ENCODE data around the gene PRSS48. TPM values are rescaled to one million over a fixed set of nuclear protein-coding genes. Genes with fewer than 3 reads are reported as not detected.

PRSS48 gene
- total RNA-seq = not detected in 2 replicates
- long read RNA-seq = 0 reads

GRCh38 chr4:151276787-151277562, at the start of gene PRSS48:
Gene PRSS48 (plus strand): TSS chr4:151277161. CDS start chr4:151277173, 12 bp downstream.
- DNase-seq (ENCODE audit: low spot score, unreplicated experiment) = peak; percentile 40
- H3K9me3 Mint-ChIP-seq (ENCODE audit: low read depth) = no peaks in the 10 kb centered on the region
- peaks cover 8% of the 10 kb centered on the region for H3K4me1 Mint-ChIP-seq (ENCODE audit: low read depth)
- H3K36me3 Mint-ChIP-seq (ENCODE audit: insufficient read depth) = no peaks in the 10 kb centered on the region
- no peak within 1 kb of the TSS for H3K4me3 Mint-ChIP-seq (ENCODE audit: low read depth)
- TF ChIP-seq CTCF (IDR thresholded peaks at IDR 0.05; ENCODE audit: unreplicated experiment) = peak; percentile 84
- no peaks in the 10 kb centered on the region for H3K27me3 Mint-ChIP-seq
- H3K27ac Mint-ChIP-seq = no peak within 1 kb of the TSS

GRCh38 chr4:151227172-151227571, 49.8 kb upstream of the PRSS48 start:
- Mint-ChIP-seq H3K4me1 (ENCODE audit: low read depth) (peaks cover 3% of the 10 kb centered on the region), H3K4me3 (ENCODE audit: low read depth) (no peak overlapping the region), H3K9me3 (ENCODE audit: low read depth) (no peaks in the 10 kb centered on the region), H3K36me3 (ENCODE audit: insufficient read depth) (peaks cover 8% of the 10 kb centered on the region), H3K27me3 (no peaks in the 10 kb centered on the region), H3K27ac (no peak overlapping the region)
- no peak for DNase-seq (ENCODE audit: low spot score, unreplicated experiment)
- no peak for TF ChIP-seq CTCF (IDR thresholded peaks at IDR 0.05; ENCODE audit: unreplicated experiment)

- no peak overlapping the region for H3K4me3 Mint-ChIP-seq (ENCODE audit: low read depth)
- H3K27ac Mint-ChIP-seq = no peak overlapping the region
- no peak for TF ChIP-seq CTCF (IDR thresholded peaks at IDR 0.05; ENCODE audit: unreplicated experiment)
- H3K9me3 Mint-ChIP-seq (ENCODE audit: low read depth) = no peaks in the 10 kb centered on the region
- H3K4me1 Mint-ChIP-seq (ENCODE audit: low read depth) = peaks cover 3% of the 10 kb centered on the region
- no peaks in the 10 kb centered on the region for H3K27me3 Mint-ChIP-seq
- H3K36me3 Mint-ChIP-seq (ENCODE audit: insufficient read depth) = peaks cover 8% of the 10 kb centered on the region
- DNase-seq (ENCODE audit: low spot score, unreplicated experiment) = no peak
Observed at GRCh38 chr4:151227731-151228130, 49.2 kb upstream of the PRSS48 start.

GRCh38 chr4:151228189-151229119, 48.5 kb upstream of the PRSS48 start:
- H3K36me3 Mint-ChIP-seq (ENCODE audit: insufficient read depth) = peaks cover 8% of the 10 kb centered on the region
- no peaks in the 10 kb centered on the region for H3K9me3 Mint-ChIP-seq (ENCODE audit: low read depth)
- H3K4me3 Mint-ChIP-seq (ENCODE audit: low read depth) = no peak overlapping the region
- H3K27me3 Mint-ChIP-seq = no peaks in the 10 kb centered on the region
- TF ChIP-seq CTCF (IDR thresholded peaks at IDR 0.05; ENCODE audit: unreplicated experiment) = no peak
- no peak overlapping the region for H3K27ac Mint-ChIP-seq
- peaks cover 3% of the 10 kb centered on the region for H3K4me1 Mint-ChIP-seq (ENCODE audit: low read depth)
- no peak for DNase-seq (ENCODE audit: low spot score, unreplicated experiment)

- DNase-seq (ENCODE audit: low spot score, unreplicated experiment) = no peak
- H3K27ac Mint-ChIP-seq = no peak overlapping the region
- peaks cover 2% of the 10 kb centered on the region for H3K4me1 Mint-ChIP-seq (ENCODE audit: low read depth)
- peaks cover 8% of the 10 kb centered on the region for H3K36me3 Mint-ChIP-seq (ENCODE audit: insufficient read depth)
- no peaks in the 10 kb centered on the region for H3K9me3 Mint-ChIP-seq (ENCODE audit: low read depth)
- TF ChIP-seq CTCF (IDR thresholded peaks at IDR 0.05; ENCODE audit: unreplicated experiment) = no peak
- H3K27me3 Mint-ChIP-seq = no peaks in the 10 kb centered on the region
- H3K4me3 Mint-ChIP-seq (ENCODE audit: low read depth) = no peak overlapping the region
Observed at GRCh38 chr4:151231915-151232595, 44.9 kb upstream of the PRSS48 start.
